GM19467 (cell line): ENCODE data around the gene MOGAT3.
"Not testable (repeated sequence)": the region's sequence is repeated elsewhere in the genome, so short reads cannot be mapped to it uniquely, and the experiment has no call there.

Source experiments
- ATAC-seq: cut with Tn5 transposase; IDR thresholded peaks from one replicate; pipeline ENCODE4 v1.9.1; 2021; ENCODE audit warnings: mild to moderate bottlenecking, moderate library complexity; ENCODE audit not compliant: unreplicated experiment

MOGAT3 gene

DNA sequence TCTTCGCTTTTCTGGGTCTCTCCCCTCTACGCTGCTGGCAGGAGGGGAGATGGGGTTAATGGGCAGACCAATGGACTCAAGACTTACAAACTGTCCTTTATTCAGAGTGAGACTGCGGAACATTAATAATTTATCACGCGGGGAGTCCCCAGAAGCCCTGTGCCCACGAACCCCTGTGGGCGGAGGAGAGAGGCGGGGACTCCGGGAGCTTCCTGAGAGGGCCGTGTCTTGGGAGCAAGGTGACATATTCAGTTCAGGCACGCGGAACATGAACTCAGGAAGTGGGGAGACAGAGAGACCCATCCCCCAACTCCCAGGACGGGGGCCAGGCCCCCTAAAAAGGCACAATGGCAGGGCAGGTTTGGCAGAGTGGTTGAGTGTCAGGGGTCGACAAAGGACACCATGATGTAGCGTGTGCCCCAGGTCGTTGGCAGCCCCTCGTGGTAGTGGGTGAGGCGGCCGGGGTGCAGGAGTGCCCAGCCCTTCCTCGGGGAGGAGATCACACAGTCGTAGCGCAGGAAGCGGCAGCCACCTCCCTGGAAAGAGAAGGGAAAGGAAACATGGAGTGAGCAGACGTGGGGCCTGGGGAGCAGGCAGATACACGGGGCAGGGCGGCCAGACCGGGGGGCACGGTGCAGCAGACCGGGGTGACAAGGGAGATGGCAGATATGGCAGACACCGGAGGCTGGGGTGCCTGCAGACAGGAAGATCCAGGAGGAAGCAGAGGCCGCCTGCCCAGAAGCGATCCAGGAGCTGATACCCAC, 5.2 kb upstream of the MOGAT3 start:
- no peak for ATAC-seq

DNA sequence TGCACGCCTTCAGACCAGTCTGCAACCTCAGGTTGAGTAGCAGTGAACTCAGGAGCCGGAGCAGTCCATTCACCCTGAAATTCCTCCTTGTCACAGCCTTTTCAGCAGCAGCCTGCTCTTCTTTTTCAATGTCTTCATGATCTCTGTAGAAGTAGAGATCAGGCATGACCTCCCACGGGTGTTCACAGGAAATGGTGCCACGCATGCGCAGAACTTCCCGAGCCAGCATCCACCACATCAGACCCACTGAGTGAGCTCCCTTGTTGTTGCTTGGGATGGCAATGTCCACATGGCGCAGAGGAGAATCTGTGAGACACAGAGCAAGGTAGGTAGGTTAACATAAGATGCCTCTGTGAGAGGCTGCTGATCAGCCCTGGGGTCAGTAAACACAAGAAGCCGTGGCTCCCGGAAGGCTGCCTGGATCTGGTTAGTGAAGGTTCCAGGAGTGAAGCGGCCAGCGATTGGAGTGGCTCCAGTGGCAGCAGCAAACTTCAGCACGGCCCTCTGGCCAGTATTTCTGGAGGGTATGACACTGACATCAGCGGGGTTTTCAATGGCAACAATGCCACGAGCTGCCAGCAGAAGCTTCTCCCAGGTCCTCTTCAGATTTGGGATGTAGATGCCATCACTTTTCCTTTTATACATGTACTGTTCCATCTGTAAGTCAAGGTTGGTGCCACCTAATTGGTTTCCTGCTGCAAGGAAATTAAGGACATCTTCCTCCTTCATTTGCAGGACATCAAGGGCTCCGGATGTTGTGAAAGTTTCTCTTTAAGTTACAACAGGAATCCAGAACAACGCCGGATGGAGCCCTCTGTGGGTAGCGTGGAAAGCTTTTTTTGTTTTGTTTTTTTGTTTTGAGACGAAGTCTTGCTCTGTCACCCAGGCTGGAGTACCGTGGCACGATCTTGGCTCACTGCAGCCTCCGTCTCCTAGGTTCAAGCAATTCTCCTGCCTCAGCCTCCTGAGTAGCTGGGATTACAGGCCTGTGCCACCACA, 3.2 kb upstream of the MOGAT3 start:
- not testable (repeated sequence) for ATAC-seq

GRCh38 chr7:101202603-101202918, 1.7 kb upstream of the MOGAT3 start:
- ATAC-seq = no peak

DNA sequence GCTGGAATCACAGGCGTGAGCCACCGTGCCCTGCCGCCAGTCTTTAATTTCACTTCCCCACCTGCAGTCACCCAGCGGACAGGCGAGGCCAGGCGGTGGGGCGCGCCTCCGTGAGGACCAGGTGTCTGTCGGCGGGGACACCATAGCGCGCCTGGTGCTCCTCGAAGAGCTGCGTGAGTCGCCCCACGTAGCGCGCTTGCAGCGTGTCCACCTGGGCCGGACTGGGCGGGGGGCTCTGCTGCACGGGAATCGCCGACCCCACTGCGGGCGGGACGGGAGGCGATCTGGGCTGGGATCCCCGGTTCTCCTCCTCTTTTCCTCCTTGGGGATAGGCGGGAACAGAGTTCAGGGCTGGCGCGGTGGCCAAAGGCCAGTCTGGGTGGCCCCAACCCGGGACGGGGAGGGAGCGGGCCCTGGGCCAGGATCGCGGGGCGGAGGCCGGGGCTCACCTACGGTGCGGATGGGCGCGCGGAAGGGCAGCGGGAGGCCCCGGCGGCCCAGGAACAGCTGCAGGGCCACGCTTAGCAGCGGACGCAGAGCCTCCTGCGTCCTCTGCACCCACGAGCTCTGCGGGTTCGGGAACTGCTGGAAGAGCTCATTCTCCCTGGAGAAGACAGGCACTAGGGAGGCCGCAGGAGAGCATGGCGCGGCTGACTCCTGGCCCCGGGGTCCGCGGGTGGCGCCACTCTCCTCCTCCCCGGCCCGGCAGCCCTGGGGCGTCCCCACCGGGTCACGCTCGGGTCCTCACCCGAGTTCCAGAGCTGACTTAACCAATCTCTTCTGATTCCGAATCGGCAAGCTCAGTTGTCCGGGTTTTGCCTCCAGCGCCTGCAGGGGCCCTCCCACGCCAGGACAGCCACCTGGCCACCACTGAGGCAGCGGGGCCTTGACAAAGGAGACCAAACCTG, 1.1 kb upstream of the MOGAT3 start:
- no peak for ATAC-seq

GRCh38 chr7:101200504-101200861, 353 bp downstream of the MOGAT3 start:
- ATAC-seq = no peak

- not testable (repeated sequence) for ATAC-seq
Measured at GRCh38 chr7:101199522-101199921, 1.3 kb downstream of the MOGAT3 start.

DNA sequence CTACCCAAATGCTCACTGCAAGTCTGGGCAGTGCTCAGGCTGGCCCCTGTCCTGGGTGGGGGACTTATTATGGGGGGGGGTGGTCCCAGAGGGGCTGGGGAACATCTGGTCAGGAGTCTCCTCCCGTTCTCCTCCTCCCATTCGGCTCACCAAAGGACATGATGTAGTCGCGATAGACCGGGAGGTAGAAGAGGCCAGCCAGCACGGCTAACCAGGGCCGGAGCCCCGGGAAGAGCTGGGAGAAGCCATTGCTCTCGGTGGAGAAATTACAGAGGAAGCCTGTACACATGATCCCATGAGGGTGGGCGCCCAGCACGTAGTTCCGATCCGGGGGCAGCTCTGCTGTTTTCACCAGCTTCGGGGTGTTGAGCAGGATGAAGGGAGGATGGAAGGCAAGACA, 2.4 kb downstream of the MOGAT3 start:
- no peak for ATAC-seq

DNA sequence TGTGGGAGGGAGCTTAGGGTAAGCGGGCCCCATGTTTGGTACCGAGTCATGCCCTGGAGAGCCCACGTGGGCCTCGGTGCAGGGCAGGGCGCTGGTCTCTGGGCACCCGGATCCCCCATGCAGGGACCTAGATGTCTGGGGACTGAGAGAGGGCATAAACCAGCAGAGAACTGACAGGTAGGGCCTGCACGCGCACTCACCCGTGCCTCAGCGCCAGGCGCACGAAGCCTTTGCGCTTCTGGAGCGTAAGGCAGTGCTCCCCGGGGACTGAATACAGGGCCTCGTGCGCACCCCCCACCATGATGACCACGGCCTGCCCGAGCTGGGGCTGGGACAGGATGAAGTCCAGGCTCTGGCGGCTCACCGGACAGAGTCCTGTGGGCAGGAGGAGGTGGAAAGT, 2.8 kb downstream of the MOGAT3 start:
- no peak for ATAC-seq

GRCh38 chr7:101195884-101196283, 5.0 kb downstream of the MOGAT3 start:
- no peak for ATAC-seq

GRCh38 chr7:101189109-101189508, 11.7 kb downstream of the MOGAT3 start:
- no peak for ATAC-seq

- ATAC-seq = no peak
Measured at GRCh38 chr7:101186844-101187428, 13.9 kb downstream of the MOGAT3 start.

DNA sequence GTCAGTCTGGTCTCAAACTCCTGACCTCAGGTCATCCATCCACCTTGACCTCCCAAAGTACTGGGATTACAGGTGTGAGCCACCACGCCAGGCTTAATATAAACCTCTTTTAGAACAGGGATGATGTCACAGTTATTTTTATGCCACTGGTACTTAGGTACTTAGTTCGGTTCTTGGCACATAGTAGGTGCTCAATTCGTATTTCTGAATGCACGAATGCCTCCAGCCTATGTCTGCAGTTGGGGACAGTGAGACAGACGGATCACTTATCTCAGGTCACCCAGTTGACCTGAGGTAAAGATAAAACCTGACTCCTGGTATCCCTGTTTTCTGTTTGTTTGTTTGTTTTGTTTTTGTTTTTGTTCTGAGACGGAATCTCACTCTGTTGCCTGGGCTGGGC, 14.6 kb downstream of the MOGAT3 start:
- ATAC-seq = no peak

DNA sequence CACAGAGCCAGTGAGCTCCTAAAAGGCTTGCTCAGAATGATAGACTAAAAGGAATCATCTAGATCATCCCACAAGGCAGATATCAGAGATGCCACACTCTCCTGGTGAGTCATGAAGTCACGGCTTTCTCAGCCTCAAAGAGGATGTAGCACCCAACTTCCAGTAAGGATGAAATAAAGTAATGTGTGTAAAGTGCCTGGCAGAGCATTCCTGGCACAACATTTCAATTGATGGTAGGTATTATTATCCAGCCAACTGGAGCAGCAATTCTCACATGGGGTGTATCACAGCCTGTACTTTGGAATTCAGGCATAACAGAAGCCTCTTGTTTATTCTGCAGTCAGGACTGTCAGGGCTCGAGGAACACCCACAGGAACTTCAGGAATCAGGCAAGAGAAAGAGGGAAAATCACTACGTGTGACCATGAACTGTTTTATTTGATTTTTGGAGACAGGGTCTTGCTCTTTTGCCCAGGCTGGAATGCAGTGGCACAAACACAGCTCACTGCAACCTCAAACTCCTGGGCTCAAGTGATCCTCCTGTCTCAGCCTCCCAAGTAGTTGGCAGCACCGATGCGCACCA, 15.5 kb downstream of the MOGAT3 start:
- ATAC-seq = no peak

GRCh38 chr7:101180130-101180755, 20.6 kb downstream of the MOGAT3 start, which contains the start of gene NAT16:
Gene NAT16 (minus strand): TSS chr7:101180293. CDS start chr7:101174807, 5,486 bp downstream.
- no peak for ATAC-seq

DNA sequence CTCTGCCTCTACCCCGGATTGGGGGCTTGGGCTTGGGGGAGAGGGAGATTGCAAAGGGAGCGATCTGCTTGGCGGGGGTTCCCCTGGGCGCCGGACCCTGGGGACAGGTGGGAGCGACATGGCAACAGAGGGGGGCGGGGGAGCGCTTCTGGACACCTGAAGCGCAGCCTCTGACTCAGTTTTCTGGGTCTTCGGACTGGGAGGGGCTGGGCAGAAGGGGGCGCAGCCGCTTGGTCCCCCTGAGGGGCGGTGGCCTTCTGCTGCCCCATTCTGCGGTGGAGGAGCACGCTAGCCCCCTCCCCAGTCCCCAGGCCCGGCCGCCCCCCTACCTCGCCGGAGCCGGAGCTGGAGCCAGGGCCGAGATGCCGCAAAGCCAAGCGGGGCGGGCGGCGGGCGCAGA, 21.1 kb downstream of the MOGAT3 start:
- no peak for ATAC-seq

GRCh38 chr7:101179117-101179516, 21.7 kb downstream of the MOGAT3 start:
- ATAC-seq = no peak

DNA sequence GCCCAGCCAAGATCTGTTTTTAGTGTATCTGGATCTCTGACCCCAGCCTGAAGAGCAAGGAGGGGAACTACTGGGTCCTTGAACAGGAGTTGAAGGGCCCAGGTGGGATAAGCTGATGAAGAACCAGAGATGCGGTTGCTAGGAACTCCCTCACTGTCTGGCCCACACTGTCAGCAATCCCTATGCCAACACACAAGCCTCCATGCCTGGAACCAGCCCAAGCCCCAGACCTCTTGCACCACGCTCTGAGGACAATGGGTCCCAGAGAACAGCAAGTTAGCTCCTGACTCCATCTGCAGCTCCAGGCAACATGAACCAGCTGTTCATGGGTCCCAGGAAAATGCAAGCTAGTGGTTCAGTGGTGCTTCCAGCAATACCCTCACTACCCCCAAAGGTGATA, 23.2 kb downstream of the MOGAT3 start:
- no peak for ATAC-seq

- ATAC-seq = no peak
Measured at GRCh38 chr7:101175664-101176063, 25.2 kb downstream of the MOGAT3 start.

- no peak for ATAC-seq
Measured at GRCh38 chr7:101174322-101174854, 26.4 kb downstream of the MOGAT3 start.
